Endothelial cell (in vitro differentiated cells): ENCODE results near the gene CDH18. TPM values are rescaled to one million over a fixed set of nuclear protein-coding genes. Genes with fewer than 3 reads are reported as not detected.
"Not testable (repeated sequence)": the region's sequence is repeated elsewhere in the genome, so short reads cannot be mapped to it uniquely, and the experiment has no call there.

Experiments
- DNase-seq: peaks from one replicate; pipeline ENCODE4 v3.0.0; 2021; ENCODE audit warnings: low spot score
- H3K27ac Mint-ChIP-seq: one replicate; pipeline ENCODE4 v1.8.0; 2021; ENCODE audit warnings: mixed read lengths, inconsistent platforms; ENCODE audit not compliant: unreplicated experiment
- H3K27me3 Mint-ChIP-seq: one replicate; pipeline ENCODE4 v1.8.0; 2021; ENCODE audit warnings: mild to moderate bottlenecking, moderate library complexity, mixed read lengths, inconsistent platforms; ENCODE audit not compliant: unreplicated experiment
- H3K36me3 Mint-ChIP-seq: one replicate; pipeline ENCODE4 v1.8.0; 2021; ENCODE audit warnings: mild to moderate bottlenecking, low read depth, mixed read lengths, inconsistent platforms; ENCODE audit not compliant: unreplicated experiment
- H3K4me1 Mint-ChIP-seq: one replicate; pipeline ENCODE4 v1.8.0; 2021; ENCODE audit warnings: mild to moderate bottlenecking, mixed read lengths, inconsistent platforms; ENCODE audit not compliant: unreplicated experiment
- H3K4me3 Mint-ChIP-seq: one replicate; pipeline ENCODE4 v1.8.0; 2021; ENCODE audit warnings: mild to moderate bottlenecking, mixed read lengths, inconsistent platforms; ENCODE audit not compliant: unreplicated experiment
- H3K9me3 Mint-ChIP-seq: one replicate; pipeline ENCODE4 v1.8.0; 2021; ENCODE audit warnings: mixed read lengths, inconsistent platforms; ENCODE audit not compliant: unreplicated experiment
- total RNA-seq: library from RNA; stranded (reverse); fragmentation: NEBNext Ultra II Directional; extraction: Animal tissue kit (Norgen Biotek cat#: 25700); gene quantifications from one replicate; pipeline ENCODE4 v1.2.1, GENCODE V29; 2021; ENCODE audit not compliant: unreplicated experiment
- TF ChIP-seq, protein P1 (sequence below): fragments of 200-600 bp; sonication (generic); IDR thresholded peaks from one replicate; pipeline ENCODE4 v1.5.0; 2021; ENCODE audit warnings: antibody characterized with exemption; ENCODE audit not compliant: unreplicated experiment

CDH18 gene
- total RNA-seq, 1 donor from 2014 or later, result 0.33 TPM

DNA sequence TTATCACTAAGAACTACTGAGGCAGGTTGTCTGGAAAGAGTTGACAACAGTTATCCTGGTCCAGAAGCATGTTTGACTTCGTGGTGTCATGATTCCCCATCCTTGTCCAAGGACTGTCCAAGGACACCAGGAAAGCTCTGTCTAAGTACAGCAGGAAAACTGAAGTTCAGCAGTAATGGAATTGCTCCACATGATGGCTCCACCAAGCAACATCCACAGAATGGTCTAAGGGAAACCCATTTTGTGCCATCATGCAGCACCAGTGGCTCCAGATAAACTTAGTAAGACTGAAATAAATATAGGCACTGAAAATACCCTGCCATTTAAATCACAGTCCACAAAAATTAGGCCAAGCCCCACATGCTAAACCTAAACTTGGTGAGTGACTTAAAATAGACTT lies 192.8 kb downstream of the CDH18 start:
- H3K9me3 Mint-ChIP-seq, result no peaks in the 10 kb centered on the region
- TF ChIP-seq, protein P1, sequence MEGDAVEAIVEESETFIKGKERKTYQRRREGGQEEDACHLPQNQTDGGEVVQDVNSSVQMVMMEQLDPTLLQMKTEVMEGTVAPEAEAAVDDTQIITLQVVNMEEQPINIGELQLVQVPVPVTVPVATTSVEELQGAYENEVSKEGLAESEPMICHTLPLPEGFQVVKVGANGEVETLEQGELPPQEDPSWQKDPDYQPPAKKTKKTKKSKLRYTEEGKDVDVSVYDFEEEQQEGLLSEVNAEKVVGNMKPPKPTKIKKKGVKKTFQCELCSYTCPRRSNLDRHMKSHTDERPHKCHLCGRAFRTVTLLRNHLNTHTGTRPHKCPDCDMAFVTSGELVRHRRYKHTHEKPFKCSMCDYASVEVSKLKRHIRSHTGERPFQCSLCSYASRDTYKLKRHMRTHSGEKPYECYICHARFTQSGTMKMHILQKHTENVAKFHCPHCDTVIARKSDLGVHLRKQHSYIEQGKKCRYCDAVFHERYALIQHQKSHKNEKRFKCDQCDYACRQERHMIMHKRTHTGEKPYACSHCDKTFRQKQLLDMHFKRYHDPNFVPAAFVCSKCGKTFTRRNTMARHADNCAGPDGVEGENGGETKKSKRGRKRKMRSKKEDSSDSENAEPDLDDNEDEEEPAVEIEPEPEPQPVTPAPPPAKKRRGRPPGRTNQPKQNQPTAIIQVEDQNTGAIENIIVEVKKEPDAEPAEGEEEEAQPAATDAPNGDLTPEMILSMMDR, result no peak
- no peak overlapping the region for H3K4me3 Mint-ChIP-seq
- H3K36me3 Mint-ChIP-seq, result no peaks in the 10 kb centered on the region
- H3K4me1 Mint-ChIP-seq, result no peaks in the 10 kb centered on the region
- no peak for DNase-seq
- H3K27me3 Mint-ChIP-seq, result no peaks in the 10 kb centered on the region
- no peak overlapping the region for H3K27ac Mint-ChIP-seq

DNA sequence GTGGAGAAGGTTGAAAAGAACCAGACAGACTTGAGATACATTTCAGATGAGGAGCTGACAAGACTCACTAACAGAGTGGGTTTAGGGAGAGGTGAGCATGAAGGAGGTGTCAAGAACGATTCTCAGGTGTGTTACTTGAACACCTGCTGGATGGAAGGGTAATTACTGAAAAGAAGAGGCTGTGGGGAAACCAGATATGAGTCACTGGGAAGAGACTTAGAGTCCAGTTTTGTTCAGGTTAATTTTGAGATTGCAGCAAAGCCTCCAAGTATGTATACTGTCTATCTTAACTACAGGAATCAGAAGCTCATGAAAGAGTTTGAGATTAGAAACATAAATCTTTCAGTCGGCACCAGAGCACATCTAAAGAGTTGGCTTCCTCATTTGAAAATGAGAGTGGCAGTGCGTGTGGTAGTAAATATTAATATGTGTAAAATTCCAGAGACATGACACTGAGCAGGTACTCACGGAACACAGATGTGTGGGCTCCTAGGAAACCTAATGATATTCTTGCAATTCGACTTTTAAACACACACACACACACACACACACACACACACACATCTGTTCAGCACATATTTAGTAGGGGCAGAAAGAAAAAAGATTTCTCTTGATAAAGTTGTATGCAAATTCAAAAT lies 197.1 kb downstream of the CDH18 start:
- Mint-ChIP-seq H3K27ac (no peak overlapping the region), H3K36me3 (no peaks in the 10 kb centered on the region), H3K4me1 (no peaks in the 10 kb centered on the region), H3K9me3 (no peaks in the 10 kb centered on the region), H3K4me3 (no peak overlapping the region), H3K27me3 (no peaks in the 10 kb centered on the region)
- TF ChIP-seq, protein P1, result no peak
- no peak for DNase-seq

DNA sequence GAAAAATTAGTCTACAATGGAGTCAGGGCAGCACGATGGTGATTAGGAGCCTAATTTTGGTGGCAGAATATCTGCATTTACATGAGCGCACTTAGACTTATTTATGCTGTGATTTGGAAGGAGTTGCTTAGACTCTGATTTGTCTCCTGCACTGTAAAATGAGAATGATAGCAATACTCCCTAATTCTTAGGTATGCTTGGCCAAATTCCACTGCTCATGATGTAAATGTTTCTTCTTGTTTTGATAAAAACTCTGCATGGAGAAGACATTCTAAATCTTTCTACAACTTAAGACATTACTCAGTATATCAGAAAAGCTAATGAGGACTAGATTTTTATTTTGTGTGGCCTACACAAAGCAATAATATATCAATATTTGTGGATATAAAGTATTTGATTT lies 205.4 kb downstream of the CDH18 start:
- H3K4me1 Mint-ChIP-seq, result no peaks in the 10 kb centered on the region
- no peaks in the 10 kb centered on the region for H3K36me3 Mint-ChIP-seq
- no peak overlapping the region for H3K4me3 Mint-ChIP-seq
- H3K9me3 Mint-ChIP-seq, result no peaks in the 10 kb centered on the region
- no peak for DNase-seq
- TF ChIP-seq, protein P1, result no peak
- no peak overlapping the region for H3K27ac Mint-ChIP-seq
- H3K27me3 Mint-ChIP-seq, result no peaks in the 10 kb centered on the region

DNA sequence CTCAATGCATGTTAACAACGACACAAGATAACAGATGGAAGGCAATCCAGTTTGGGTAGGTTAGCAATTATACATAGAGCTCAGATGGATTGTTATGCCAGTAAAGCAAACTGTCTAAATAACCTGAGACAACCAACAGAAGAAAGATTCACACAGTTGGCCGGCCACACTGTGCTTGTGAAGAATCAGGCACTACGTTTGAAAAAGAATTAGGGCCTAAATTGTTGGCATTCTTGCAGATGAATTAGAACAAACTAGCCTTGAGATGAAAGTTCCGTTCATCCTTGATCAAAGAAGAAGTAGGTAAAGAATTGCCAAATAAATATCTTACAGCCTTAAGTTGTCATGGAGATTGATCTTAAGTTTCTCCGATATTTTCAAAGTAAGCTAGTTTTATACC lies 210.6 kb downstream of the CDH18 start:
- H3K4me1 Mint-ChIP-seq, result no peaks in the 10 kb centered on the region
- TF ChIP-seq, protein P1, result no peak
- no peak overlapping the region for H3K4me3 Mint-ChIP-seq
- no peak overlapping the region for H3K27ac Mint-ChIP-seq
- no peaks in the 10 kb centered on the region for H3K36me3 Mint-ChIP-seq
- DNase-seq, result no peak
- H3K27me3 Mint-ChIP-seq, result no peaks in the 10 kb centered on the region
- no peaks in the 10 kb centered on the region for H3K9me3 Mint-ChIP-seq

DNA sequence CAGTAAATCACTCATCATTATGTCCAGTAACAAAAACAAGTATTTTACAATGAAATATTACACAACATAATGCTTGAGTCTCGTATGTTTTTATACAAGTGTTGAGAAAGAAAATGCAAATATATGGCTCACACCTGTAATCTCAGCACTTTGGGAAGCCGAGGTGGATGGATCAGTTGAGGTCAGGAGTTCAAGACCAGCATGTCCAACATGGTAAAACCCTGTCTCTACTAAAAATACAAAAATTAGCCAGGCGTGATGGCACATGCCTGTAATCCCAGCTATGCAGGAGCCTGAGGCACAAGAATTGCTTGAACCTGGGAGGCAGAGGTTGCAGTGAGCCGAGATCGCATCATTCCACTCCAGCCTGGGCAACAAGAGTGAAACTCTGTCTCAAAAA lies 211.1 kb downstream of the CDH18 start:
- not testable (repeated sequence) for H3K9me3 Mint-ChIP-seq, H3K4me1 Mint-ChIP-seq, H3K4me3 Mint-ChIP-seq, H3K27me3 Mint-ChIP-seq, DNase-seq, H3K27ac Mint-ChIP-seq, H3K36me3 Mint-ChIP-seq
